Endothelial cell of umbilical vein (primary cell): ENCODE measurements around the gene CEP70.

Experiments
- CTCF ChIP-seq, 2 donors: IDR thresholded peaks; 1 replicate in 1 of 2; 2 replicates in 1 of 2; pipeline ENCODE4 v1.5.1; 2011; ENCODE audit warnings: low read length in 2 of 2, mild to moderate bottlenecking in 2 of 2, moderate library complexity in 2 of 2, control low read depth in 1 of 2, inconsistent platforms in 1 of 2, low read depth in 1 of 2; ENCODE audit not compliant: insufficient read depth in 1 of 2; ENCODE audit errors: extremely low read depth in 1 of 2
- EZH2 ChIP-seq: IDR thresholded peaks from 2 replicates; pipeline ENCODE4 v1.6.1; 2012; ENCODE audit warnings: borderline replicate concordance, low read depth, mild to moderate bottlenecking, moderate library complexity, low read length, inconsistent platforms; ENCODE audit not compliant: severe bottlenecking
- FOS ChIP-seq: IDR thresholded peaks from 2 replicates; pipeline ENCODE4 v1.6.1; 2011; ENCODE audit warnings: mild to moderate bottlenecking, low read length, moderate library complexity, borderline replicate concordance; ENCODE audit not compliant: insufficient read depth
- GATA2 ChIP-seq: IDR thresholded peaks from 2 replicates; pipeline ENCODE4 v1.7.0; 2011; ENCODE audit warnings: low read depth, mild to moderate bottlenecking, moderate library complexity, mixed read lengths, low read length; ENCODE audit not compliant: insufficient read length, insufficient read depth
- MAX ChIP-seq: IDR thresholded peaks from 2 replicates; pipeline ENCODE4 v1.6.1; 2011; ENCODE audit not compliant: insufficient read depth, insufficient read length
- MYC ChIP-seq: IDR thresholded peaks from one replicate; pipeline ENCODE4 v1.6.1; 2011; ENCODE audit warnings: mild to moderate bottlenecking, low read depth, low read length
- POLR2A ChIP-seq: IDR thresholded peaks from 2 replicates; pipeline ENCODE4 v1.6.1; 2012; ENCODE audit warnings: low read depth, mild to moderate bottlenecking, control low read depth, low read length

GRCh38 chr3:138459619-138460535, 134.2 kb downstream of the CEP70 start:
- no peak for TF ChIP-seq CTCF (IDR thresholded peaks at IDR 0.05; ENCODE audit: extremely low read depth in 1 of 2, insufficient read depth in 1 of 2, low read depth in 1 of 2, low read length in 2 of 2)
- no peak for TF ChIP-seq MYC
- no peak for TF ChIP-seq MAX
- TF ChIP-seq GATA2 = no peak
- TF ChIP-seq POLR2A = no peak
- TF ChIP-seq EZH2 = no peak
- TF ChIP-seq FOS = no peak
